ENCODE data around the gene ACAP3.

- TF ChIP-seq, protein P1, sequence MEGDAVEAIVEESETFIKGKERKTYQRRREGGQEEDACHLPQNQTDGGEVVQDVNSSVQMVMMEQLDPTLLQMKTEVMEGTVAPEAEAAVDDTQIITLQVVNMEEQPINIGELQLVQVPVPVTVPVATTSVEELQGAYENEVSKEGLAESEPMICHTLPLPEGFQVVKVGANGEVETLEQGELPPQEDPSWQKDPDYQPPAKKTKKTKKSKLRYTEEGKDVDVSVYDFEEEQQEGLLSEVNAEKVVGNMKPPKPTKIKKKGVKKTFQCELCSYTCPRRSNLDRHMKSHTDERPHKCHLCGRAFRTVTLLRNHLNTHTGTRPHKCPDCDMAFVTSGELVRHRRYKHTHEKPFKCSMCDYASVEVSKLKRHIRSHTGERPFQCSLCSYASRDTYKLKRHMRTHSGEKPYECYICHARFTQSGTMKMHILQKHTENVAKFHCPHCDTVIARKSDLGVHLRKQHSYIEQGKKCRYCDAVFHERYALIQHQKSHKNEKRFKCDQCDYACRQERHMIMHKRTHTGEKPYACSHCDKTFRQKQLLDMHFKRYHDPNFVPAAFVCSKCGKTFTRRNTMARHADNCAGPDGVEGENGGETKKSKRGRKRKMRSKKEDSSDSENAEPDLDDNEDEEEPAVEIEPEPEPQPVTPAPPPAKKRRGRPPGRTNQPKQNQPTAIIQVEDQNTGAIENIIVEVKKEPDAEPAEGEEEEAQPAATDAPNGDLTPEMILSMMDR (IDR thresholded peaks at IDR 0.05) = peak in 1 of 6 experiments; percentile 1
- TF ChIP-seq POLR2A (IDR thresholded peaks at IDR 0.05) = no peak
Measured at GRCh38 chr1:1300352-1300739, 7.4 kb downstream of the ACAP3 start.

Data from Peyer's patch (tissue), 4 donors.